Measurements from ENCODE around the gene CLDN9.

CLDN9 gene

DNA sequence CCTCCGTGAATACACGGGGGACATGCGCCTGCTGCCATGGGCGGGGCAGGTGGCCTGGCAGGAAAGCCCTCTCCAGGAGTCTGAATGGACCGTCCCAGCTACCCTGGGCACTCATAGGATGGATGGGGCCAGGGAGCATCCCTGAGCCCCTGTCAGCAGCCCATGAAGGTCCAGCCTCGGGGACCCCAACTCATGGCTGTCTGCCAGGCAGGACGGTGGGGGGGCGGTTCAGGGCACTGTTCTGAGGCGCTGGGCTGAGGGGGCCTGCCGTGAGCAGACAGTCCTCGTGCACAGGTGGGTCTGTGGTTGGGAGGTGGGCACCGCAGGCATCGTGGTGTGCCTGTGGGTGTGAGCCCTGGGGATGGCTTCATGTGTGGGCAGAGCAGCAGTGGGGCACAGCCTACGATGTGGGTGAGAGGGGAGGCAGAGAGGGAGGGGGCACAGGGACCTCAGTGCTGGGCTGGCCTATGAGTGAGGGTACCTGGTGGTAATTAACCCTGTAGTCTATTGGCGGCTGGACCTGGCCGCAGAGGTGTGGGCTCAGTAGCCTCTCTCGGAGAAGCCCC is 26.0 kb upstream of the CLDN9 start:
- ATAC-seq: no peak
- TF ChIP-seq ZC3H10 (CRISPR knock-in tag; IDR thresholded peaks at IDR 0.05) (no peak), ISL1 (CRISPR knock-in tag; IDR thresholded peaks at IDR 0.05) (no peak), ZFP3 (CRISPR knock-in tag; IDR thresholded peaks at IDR 0.05) (no peak), BACH2 (CRISPR knock-in tag; IDR thresholded peaks at IDR 0.05; ENCODE audit: borderline replicate concordance) (no peak), ZFP30 (CRISPR knock-in tag; IDR thresholded peaks at IDR 0.05) (no peak), ESRRG (CRISPR knock-in tag; IDR thresholded peaks at IDR 0.05) (no peak), ZNF70 (CRISPR knock-in tag; IDR thresholded peaks at IDR 0.05) (no peak), GLIS3 (CRISPR knock-in tag; IDR thresholded peaks at IDR 0.05) (no peak), SNAI2 (CRISPR knock-in tag; IDR thresholded peaks at IDR 0.05) (no peak)
- TF ChIP-seq, protein P1, sequence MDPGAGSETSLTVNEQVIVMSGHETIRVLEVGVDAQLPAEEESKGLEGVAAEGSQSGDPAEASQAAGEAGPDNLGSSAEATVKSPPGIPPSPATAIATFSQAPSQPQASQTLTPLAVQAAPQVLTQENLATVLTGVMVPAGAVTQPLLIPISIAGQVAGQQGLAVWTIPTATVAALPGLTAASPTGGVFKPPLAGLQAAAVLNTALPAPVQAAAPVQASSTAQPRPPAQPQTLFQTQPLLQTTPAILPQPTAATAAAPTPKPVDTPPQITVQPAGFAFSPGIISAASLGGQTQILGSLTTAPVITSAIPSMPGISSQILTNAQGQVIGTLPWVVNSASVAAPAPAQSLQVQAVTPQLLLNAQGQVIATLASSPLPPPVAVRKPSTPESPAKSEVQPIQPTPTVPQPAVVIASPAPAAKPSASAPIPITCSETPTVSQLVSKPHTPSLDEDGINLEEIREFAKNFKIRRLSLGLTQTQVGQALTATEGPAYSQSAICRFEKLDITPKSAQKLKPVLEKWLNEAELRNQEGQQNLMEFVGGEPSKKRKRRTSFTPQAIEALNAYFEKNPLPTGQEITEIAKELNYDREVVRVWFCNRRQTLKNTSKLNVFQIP (CRISPR knock-in tag; IDR thresholded peaks at IDR 0.05; ENCODE audit: borderline replicate concordance, low read depth): no peak
- TF ChIP-seq, protein P2, sequence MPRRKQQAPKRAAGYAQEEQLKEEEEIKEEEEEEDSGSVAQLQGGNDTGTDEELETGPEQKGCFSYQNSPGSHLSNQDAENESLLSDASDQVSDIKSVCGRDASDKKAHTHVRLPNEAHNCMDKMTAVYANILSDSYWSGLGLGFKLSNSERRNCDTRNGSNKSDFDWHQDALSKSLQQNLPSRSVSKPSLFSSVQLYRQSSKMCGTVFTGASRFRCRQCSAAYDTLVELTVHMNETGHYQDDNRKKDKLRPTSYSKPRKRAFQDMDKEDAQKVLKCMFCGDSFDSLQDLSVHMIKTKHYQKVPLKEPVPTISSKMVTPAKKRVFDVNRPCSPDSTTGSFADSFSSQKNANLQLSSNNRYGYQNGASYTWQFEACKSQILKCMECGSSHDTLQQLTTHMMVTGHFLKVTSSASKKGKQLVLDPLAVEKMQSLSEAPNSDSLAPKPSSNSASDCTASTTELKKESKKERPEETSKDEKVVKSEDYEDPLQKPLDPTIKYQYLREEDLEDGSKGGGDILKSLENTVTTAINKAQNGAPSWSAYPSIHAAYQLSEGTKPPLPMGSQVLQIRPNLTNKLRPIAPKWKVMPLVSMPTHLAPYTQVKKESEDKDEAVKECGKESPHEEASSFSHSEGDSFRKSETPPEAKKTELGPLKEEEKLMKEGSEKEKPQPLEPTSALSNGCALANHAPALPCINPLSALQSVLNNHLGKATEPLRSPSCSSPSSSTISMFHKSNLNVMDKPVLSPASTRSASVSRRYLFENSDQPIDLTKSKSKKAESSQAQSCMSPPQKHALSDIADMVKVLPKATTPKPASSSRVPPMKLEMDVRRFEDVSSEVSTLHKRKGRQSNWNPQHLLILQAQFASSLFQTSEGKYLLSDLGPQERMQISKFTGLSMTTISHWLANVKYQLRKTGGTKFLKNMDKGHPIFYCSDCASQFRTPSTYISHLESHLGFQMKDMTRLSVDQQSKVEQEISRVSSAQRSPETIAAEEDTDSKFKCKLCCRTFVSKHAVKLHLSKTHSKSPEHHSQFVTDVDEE (CRISPR knock-in tag; IDR thresholded peaks at IDR 0.05): no peak
- TF ChIP-seq, protein P3, sequence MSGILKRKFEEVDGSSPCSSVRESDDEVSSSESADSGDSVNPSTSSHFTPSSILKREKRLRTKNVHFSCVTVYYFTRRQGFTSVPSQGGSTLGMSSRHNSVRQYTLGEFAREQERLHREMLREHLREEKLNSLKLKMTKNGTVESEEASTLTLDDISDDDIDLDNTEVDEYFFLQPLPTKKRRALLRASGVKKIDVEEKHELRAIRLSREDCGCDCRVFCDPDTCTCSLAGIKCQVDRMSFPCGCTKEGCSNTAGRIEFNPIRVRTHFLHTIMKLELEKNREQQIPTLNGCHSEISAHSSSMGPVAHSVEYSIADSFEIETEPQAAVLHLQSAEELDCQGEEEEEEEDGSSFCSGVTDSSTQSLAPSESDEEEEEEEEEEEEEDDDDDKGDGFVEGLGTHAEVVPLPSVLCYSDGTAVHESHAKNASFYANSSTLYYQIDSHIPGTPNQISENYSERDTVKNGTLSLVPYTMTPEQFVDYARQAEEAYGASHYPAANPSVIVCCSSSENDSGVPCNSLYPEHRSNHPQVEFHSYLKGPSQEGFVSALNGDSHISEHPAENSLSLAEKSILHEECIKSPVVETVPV (CRISPR knock-in tag; IDR thresholded peaks at IDR 0.05): no peak

DNA sequence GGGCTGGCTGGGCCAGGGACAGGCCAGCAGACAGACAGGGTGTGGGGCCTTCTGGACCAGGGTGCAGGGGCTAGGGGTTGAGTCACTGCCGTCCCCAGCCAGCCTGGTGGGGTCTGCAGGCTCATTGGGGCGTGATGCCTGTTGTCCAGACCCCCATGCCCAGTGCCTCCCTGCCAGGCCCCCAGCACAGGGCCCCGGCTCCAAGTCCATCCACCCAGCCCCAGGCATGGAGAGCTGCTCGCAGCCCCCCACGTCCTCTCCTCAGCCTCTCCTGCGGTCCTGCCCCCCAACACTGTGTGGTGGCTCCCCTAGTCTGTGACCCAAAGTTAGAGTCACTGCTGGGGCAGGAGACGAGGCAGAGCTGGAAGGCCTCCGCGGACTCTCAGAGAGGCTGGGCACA is 25.4 kb upstream of the CLDN9 start:
- no peak for ATAC-seq
- TF ChIP-seq RARB (CRISPR knock-in tag; IDR thresholded peaks at IDR 0.05) (no peak), ARNTL (CRISPR knock-in tag; IDR thresholded peaks at IDR 0.05; ENCODE audit: borderline replicate concordance, low read depth) (no peak), ISL1 (CRISPR knock-in tag; IDR thresholded peaks at IDR 0.05) (no peak), PPARA (CRISPR knock-in tag; IDR thresholded peaks at IDR 0.05; ENCODE audit: borderline replicate concordance) (no peak), ZFP3 (CRISPR knock-in tag; IDR thresholded peaks at IDR 0.05) (no peak)
- TF ChIP-seq, protein P3 (CRISPR knock-in tag; IDR thresholded peaks at IDR 0.05): no peak
- TF ChIP-seq, protein P4, sequence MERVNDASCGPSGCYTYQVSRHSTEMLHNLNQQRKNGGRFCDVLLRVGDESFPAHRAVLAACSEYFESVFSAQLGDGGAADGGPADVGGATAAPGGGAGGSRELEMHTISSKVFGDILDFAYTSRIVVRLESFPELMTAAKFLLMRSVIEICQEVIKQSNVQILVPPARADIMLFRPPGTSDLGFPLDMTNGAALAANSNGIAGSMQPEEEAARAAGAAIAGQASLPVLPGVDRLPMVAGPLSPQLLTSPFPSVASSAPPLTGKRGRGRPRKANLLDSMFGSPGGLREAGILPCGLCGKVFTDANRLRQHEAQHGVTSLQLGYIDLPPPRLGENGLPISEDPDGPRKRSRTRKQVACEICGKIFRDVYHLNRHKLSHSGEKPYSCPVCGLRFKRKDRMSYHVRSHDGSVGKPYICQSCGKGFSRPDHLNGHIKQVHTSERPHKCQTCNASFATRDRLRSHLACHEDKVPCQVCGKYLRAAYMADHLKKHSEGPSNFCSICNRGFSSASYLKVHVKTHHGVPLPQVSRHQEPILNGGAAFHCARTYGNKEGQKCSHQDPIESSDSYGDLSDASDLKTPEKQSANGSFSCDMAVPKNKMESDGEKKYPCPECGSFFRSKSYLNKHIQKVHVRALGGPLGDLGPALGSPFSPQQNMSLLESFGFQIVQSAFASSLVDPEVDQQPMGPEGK (CRISPR knock-in tag; IDR thresholded peaks at IDR 0.05; ENCODE audit: borderline replicate concordance): no peak

- TF ChIP-seq TOX (CRISPR knock-in tag; IDR thresholded peaks at IDR 0.05; ENCODE audit: borderline replicate concordance): no peak
- no peak for TF ChIP-seq RARB (CRISPR knock-in tag; IDR thresholded peaks at IDR 0.05)
- no peak for TF ChIP-seq ZNF565 (CRISPR knock-in tag; conservative IDR thresholded peaks at IDR 0.05; ENCODE audit: low read depth)
- TF ChIP-seq, protein P2 (CRISPR knock-in tag; IDR thresholded peaks at IDR 0.05): no peak
- no peak for ATAC-seq
These were observed 24.9 kb upstream of the CLDN9 start for GRCh38 chr16:2987833-2988232.

Data from SK-N-SH treated with all-trans-retinoic acid at 6 μM for 48 hours (cell line).